Neural progenitor cell (in vitro differentiated cells): Measurements from ENCODE around the gene PLGRKT.
"Not testable (repeated sequence)": the region's sequence is repeated elsewhere in the genome, so short reads cannot be mapped to it uniquely, and the experiment has no call there.

ENCODE experiments used
- CTCF ChIP-seq: fragments of 200-600 bp; sonication (generic); IDR thresholded peaks from 2 replicates; pipeline ENCODE4 v1.5.1; 2017; ENCODE audit warnings: antibody characterized with exemption, mild to moderate bottlenecking
- EZH2 ChIP-seq: fragments of 200-600 bp; sonication (generic); IDR thresholded peaks from 2 replicates; pipeline ENCODE4 v1.6.1; 2017; ENCODE audit warnings: antibody characterized with exemption, mild to moderate bottlenecking, moderate library complexity
- EZH2phosphoT487 ChIP-seq: fragments of 200-600 bp; sonication (generic); IDR thresholded peaks from 2 replicates; pipeline ENCODE4 v1.6.1; 2017; ENCODE audit warnings: antibody characterized with exemption

- TF ChIP-seq CTCF, EZH2, EZH2phosphoT487: not testable (repeated sequence)
Observed at GRCh38 chr9:5338992-5339981, 98.4 kb downstream of the PLGRKT start, which contains the start of gene RLN1.
